Measurements from ENCODE around the gene TNN.
A peak's percentile ranks its signal among the peaks of the same experiment; 100 is the strongest.
"Not testable (repeated sequence)": the region's sequence is repeated elsewhere in the genome, so short reads cannot be mapped to it uniquely, and the experiment has no call there.

TNN gene

GRCh38 chr1:175067362-175068106, at the start of gene TNN:
Gene TNN, plus strand, starts transcription at chr1:175067833. Its CDS starts 9,586 bp downstream, at chr1:175077419.
- H3K27me3 Mint-ChIP-seq, result no peaks in the 10 kb centered on the region
- no peak within 1 kb of the TSS for H3K4me3 Mint-ChIP-seq
- no peaks in the 10 kb centered on the region for H3K9me3 Mint-ChIP-seq (ENCODE audit: low read depth)
- H3K36me3 Mint-ChIP-seq, result no peaks in the 10 kb centered on the region
- peaks cover 6% of the 10 kb centered on the region for H3K4me1 Mint-ChIP-seq (ENCODE audit: low read depth)
- H3K27ac Mint-ChIP-seq, result no peak within 1 kb of the TSS

GRCh38 chr1:175019524-175019923, 48.1 kb upstream of the TNN start:
- peaks cover 2% of the 10 kb centered on the region for H3K36me3 Mint-ChIP-seq
- no peaks in the 10 kb centered on the region for H3K27me3 Mint-ChIP-seq
- no peak overlapping the region for H3K4me3 Mint-ChIP-seq
- H3K27ac Mint-ChIP-seq, result peak overlapping the region; percentile 29
- H3K9me3 Mint-ChIP-seq (ENCODE audit: low read depth), result peaks cover under 1% of the 10 kb centered on the region
- peaks cover 32% of the 10 kb centered on the region for H3K4me1 Mint-ChIP-seq (ENCODE audit: low read depth)

- Mint-ChIP-seq H3K9me3 (ENCODE audit: low read depth) (peaks cover 4% of the 10 kb centered on the region), H3K36me3 (peaks cover 2% of the 10 kb centered on the region), H3K27ac (peak within 1 kb of the TSS; percentile 97), H3K4me1 (ENCODE audit: low read depth) (peaks cover 34% of the 10 kb centered on the region), H3K4me3 (peak within 1 kb of the TSS; percentile 95), H3K27me3 (no peaks in the 10 kb centered on the region)
These were observed 44.4 kb upstream of the TNN start, which contains the start of gene MRPS14 for GRCh38 chr1:175023043-175023921. Gene MRPS14, minus strand, starts transcription at chr1:175023425. Its CDS starts 17 bp downstream, at chr1:175023408.

- not testable (repeated sequence) for H3K27me3 Mint-ChIP-seq; H3K36me3 Mint-ChIP-seq; H3K9me3 Mint-ChIP-seq (ENCODE audit: low read depth)
- peak overlapping the region; percentile 95 for H3K4me3 Mint-ChIP-seq
- H3K4me1 Mint-ChIP-seq (ENCODE audit: low read depth), result peaks cover 34% of the 10 kb centered on the region
- H3K27ac Mint-ChIP-seq, result peak overlapping the region; percentile 97
These were observed 43.8 kb upstream of the TNN start for GRCh38 chr1:175023922-175024242.

GRCh38 chr1:175024773-175025172, 42.9 kb upstream of the TNN start:
- no peaks in the 10 kb centered on the region for H3K27me3 Mint-ChIP-seq

GRCh38 chr1:175033953-175034352, 33.7 kb upstream of the TNN start:
- H3K4me3 Mint-ChIP-seq, result no peak overlapping the region
- no peak overlapping the region for H3K27ac Mint-ChIP-seq
- H3K36me3 Mint-ChIP-seq, result no peaks in the 10 kb centered on the region
- no peaks in the 10 kb centered on the region for H3K9me3 Mint-ChIP-seq (ENCODE audit: low read depth)
- peaks cover 7% of the 10 kb centered on the region for H3K4me1 Mint-ChIP-seq (ENCODE audit: low read depth)
- H3K27me3 Mint-ChIP-seq, result no peaks in the 10 kb centered on the region

More at GRCh38 chr1:175024773-175025172, 42.9 kb upstream of the TNN start:
- peaks cover 2% of the 10 kb centered on the region for H3K36me3 Mint-ChIP-seq
- peak overlapping the region; percentile 70 for H3K4me3 Mint-ChIP-seq
- H3K9me3 Mint-ChIP-seq (ENCODE audit: low read depth), result peaks cover 4% of the 10 kb centered on the region
- H3K4me1 Mint-ChIP-seq (ENCODE audit: low read depth), result peaks cover 40% of the 10 kb centered on the region
- peak overlapping the region; percentile 97 for H3K27ac Mint-ChIP-seq

GRCh38 chr1:175034775-175035174, 32.9 kb upstream of the TNN start:
- Mint-ChIP-seq H3K27me3 (no peaks in the 10 kb centered on the region), H3K4me3 (no peak overlapping the region), H3K27ac (no peak overlapping the region), H3K9me3 (ENCODE audit: low read depth) (no peaks in the 10 kb centered on the region), H3K36me3 (no peaks in the 10 kb centered on the region), H3K4me1 (ENCODE audit: low read depth) (peaks cover under 1% of the 10 kb centered on the region)

GRCh38 chr1:175035865-175036264, 31.8 kb upstream of the TNN start:
- no peak overlapping the region for H3K4me3 Mint-ChIP-seq
- no peaks in the 10 kb centered on the region for H3K36me3 Mint-ChIP-seq
- H3K27ac Mint-ChIP-seq, result no peak overlapping the region
- no peaks in the 10 kb centered on the region for H3K9me3 Mint-ChIP-seq (ENCODE audit: low read depth)
- H3K4me1 Mint-ChIP-seq (ENCODE audit: low read depth), result no peaks in the 10 kb centered on the region
- H3K27me3 Mint-ChIP-seq, result no peaks in the 10 kb centered on the region

GRCh38 chr1:175036476-175036875, 31.2 kb upstream of the TNN start:
- Mint-ChIP-seq H3K4me3 (no peak overlapping the region), H3K36me3 (no peaks in the 10 kb centered on the region), H3K27ac (no peak overlapping the region), H3K4me1 (ENCODE audit: low read depth) (no peaks in the 10 kb centered on the region), H3K27me3 (no peaks in the 10 kb centered on the region), H3K9me3 (ENCODE audit: low read depth) (no peaks in the 10 kb centered on the region)

- H3K27me3 Mint-ChIP-seq, result no peaks in the 10 kb centered on the region
- H3K36me3 Mint-ChIP-seq, result no peaks in the 10 kb centered on the region
- no peaks in the 10 kb centered on the region for H3K9me3 Mint-ChIP-seq (ENCODE audit: low read depth)
- no peak overlapping the region for H3K27ac Mint-ChIP-seq
- no peak overlapping the region for H3K4me3 Mint-ChIP-seq
- H3K4me1 Mint-ChIP-seq (ENCODE audit: low read depth), result no peaks in the 10 kb centered on the region
These were observed 30.2 kb upstream of the TNN start for GRCh38 chr1:175037416-175037815.

- H3K27me3 Mint-ChIP-seq, result peaks cover 4% of the 10 kb centered on the region
- H3K4me1 Mint-ChIP-seq (ENCODE audit: low read depth), result no peaks in the 10 kb centered on the region
- no peaks in the 10 kb centered on the region for H3K36me3 Mint-ChIP-seq
- H3K27ac Mint-ChIP-seq, result no peak overlapping the region
- H3K9me3 Mint-ChIP-seq (ENCODE audit: low read depth), result no peaks in the 10 kb centered on the region
- no peak overlapping the region for H3K4me3 Mint-ChIP-seq
These were observed 27.2 kb upstream of the TNN start for GRCh38 chr1:175040324-175040879.

- H3K36me3 Mint-ChIP-seq, result no peaks in the 10 kb centered on the region
- H3K9me3 Mint-ChIP-seq (ENCODE audit: low read depth), result no peaks in the 10 kb centered on the region
- peaks cover 7% of the 10 kb centered on the region for H3K27me3 Mint-ChIP-seq
- H3K27ac Mint-ChIP-seq, result no peak overlapping the region
- no peaks in the 10 kb centered on the region for H3K4me1 Mint-ChIP-seq (ENCODE audit: low read depth)
- no peak overlapping the region for H3K4me3 Mint-ChIP-seq
These were observed 25.0 kb upstream of the TNN start for GRCh38 chr1:175042650-175043049.

- no peak overlapping the region for H3K4me3 Mint-ChIP-seq
- H3K9me3 Mint-ChIP-seq (ENCODE audit: low read depth), result no peaks in the 10 kb centered on the region
- no peaks in the 10 kb centered on the region for H3K4me1 Mint-ChIP-seq (ENCODE audit: low read depth)
- H3K36me3 Mint-ChIP-seq, result peaks cover 2% of the 10 kb centered on the region
- no peak overlapping the region for H3K27ac Mint-ChIP-seq
- peaks cover 14% of the 10 kb centered on the region for H3K27me3 Mint-ChIP-seq
These were observed 23.8 kb upstream of the TNN start for GRCh38 chr1:175043824-175044223.

GRCh38 chr1:175044591-175044990, 23.0 kb upstream of the TNN start:
- H3K4me3 Mint-ChIP-seq, result not testable (repeated sequence)
- H3K27me3 Mint-ChIP-seq, result peaks cover 20% of the 10 kb centered on the region

GRCh38 chr1:175045097-175045496, 22.5 kb upstream of the TNN start:
- H3K27me3 Mint-ChIP-seq, result peaks cover 21% of the 10 kb centered on the region

More at GRCh38 chr1:175044591-175044990, 23.0 kb upstream of the TNN start:
- H3K36me3 Mint-ChIP-seq; H3K4me1 Mint-ChIP-seq (ENCODE audit: low read depth); H3K27ac Mint-ChIP-seq; H3K9me3 Mint-ChIP-seq (ENCODE audit: low read depth): not testable (repeated sequence)

More at GRCh38 chr1:175045097-175045496, 22.5 kb upstream of the TNN start:
- H3K4me1 Mint-ChIP-seq (ENCODE audit: low read depth), result no peaks in the 10 kb centered on the region
- no peak overlapping the region for H3K4me3 Mint-ChIP-seq
- no peak overlapping the region for H3K27ac Mint-ChIP-seq
- H3K36me3 Mint-ChIP-seq, result peaks cover 2% of the 10 kb centered on the region
- no peaks in the 10 kb centered on the region for H3K9me3 Mint-ChIP-seq (ENCODE audit: low read depth)
